Measurements from ENCODE around the gene MDGA2.

- TF ChIP-seq POLR2AphosphoS5 (IDR thresholded peaks at IDR 0.05; ENCODE audit: borderline replicate concordance, low read depth, low read length), result no peak
- TF ChIP-seq FOXP2 (optimal IDR thresholded peaks at IDR 0.05; ENCODE audit: control extremely low read depth, extremely low read length, insufficient read depth), result no peak
These were observed 634.9 kb downstream of the MDGA2 start for GRCh38 chr14:47040550-47040949.
